22Rv1 (cell line): ENCODE measurements around the gene KIZ.
A peak's percentile ranks its signal among the peaks of the same experiment; 100 is the strongest.

Source experiments
- H3K27ac ChIP-seq: fragments of 450-650 bp; 2 replicates; pipeline ENCODE4 v1.5.1; 2017
- CTCF ChIP-seq: fragments of 450-650 bp; IDR thresholded peaks from 2 replicates; pipeline ENCODE4 v1.5.1; 2017; ENCODE audit warnings: mild to moderate bottlenecking
- ZFX ChIP-seq: fragments of 450-650 bp; IDR thresholded peaks from 2 replicates; pipeline ENCODE4 v1.6.1; 2017; ENCODE audit warnings: antibody characterized with exemption, borderline replicate concordance

The KIZ gene

GRCh38 chr20:21230686-21231085, 104.8 kb downstream of the KIZ start:
- TF ChIP-seq CTCF (no peak), ZFX (no peak)
- no peak overlapping the region for H3K27ac ChIP-seq

- TF ChIP-seq CTCF (no peak), ZFX (no peak)
Measured at GRCh38 chr20:21232546-21233280, 106.8 kb downstream of the KIZ start.

GRCh38 chr20:21234324-21234723, 108.4 kb downstream of the KIZ start:
- TF ChIP-seq ZFX, result no peak
- no peak for TF ChIP-seq CTCF
- no peak overlapping the region for H3K27ac ChIP-seq

More at GRCh38 chr20:21232546-21233280, 106.8 kb downstream of the KIZ start:
- no peak overlapping the region for H3K27ac ChIP-seq

GRCh38 chr20:21234806-21235483, 109.1 kb downstream of the KIZ start:
- H3K27ac ChIP-seq, result no peak overlapping the region
- TF ChIP-seq ZFX, result no peak
- TF ChIP-seq CTCF, result no peak

GRCh38 chr20:21235484-21236445, 109.9 kb downstream of the KIZ start:
- TF ChIP-seq CTCF, result peak; percentile 99
- no peak for TF ChIP-seq ZFX
- no peak overlapping the region for H3K27ac ChIP-seq

- H3K27ac ChIP-seq, result no peak overlapping the region
- TF ChIP-seq CTCF (no peak), ZFX (no peak)
Measured at GRCh38 chr20:21237956-21238799, 112.3 kb downstream of the KIZ start.
